Measurements from ENCODE around the gene ARHGAP10.

- TF ChIP-seq CTCF (IDR thresholded peaks at IDR 0.05) (no peak), EZH2 (IDR thresholded peaks at IDR 0.05; ENCODE audit: borderline replicate concordance, insufficient read depth, low read depth, low read length, poor library complexity, severe bottlenecking) (no peak)
Measured at GRCh38 chr4:148041606-148042329, 309.9 kb downstream of the ARHGAP10 start.

Data from B cell (primary cell).